ENCODE measurements around the gene KCP. TPM values are rescaled to one million over a fixed set of nuclear protein-coding genes. Genes with fewer than 3 reads are reported as not detected.

Gene KCP
- total RNA-seq, 1 experiment from 2014 or later, result 0.50 TPM

- ChIA-PET CTCF (interaction anchor here (0.6 kb wide), 1 partner anchor 19 kb away, joined by 4 read pairs; no protein-coding TSS in a partner anchor), POLR2A (no interaction called here)
- Mint-ChIP-seq H3K4me1 (ENCODE audit: low read depth, unreplicated experiment) (no peaks in the 10 kb centered on the region), H3K36me3 (ENCODE audit: insufficient read depth, unreplicated experiment) (peaks cover 55% of the 10 kb centered on the region), H3K27ac (ENCODE audit: unreplicated experiment) (no peak overlapping the region), H3K27me3 (ENCODE audit: insufficient read depth, unreplicated experiment) (no peaks in the 10 kb centered on the region), H3K9me3 (ENCODE audit: unreplicated experiment) (no peaks in the 10 kb centered on the region), H3K4me3 (ENCODE audit: unreplicated experiment) (no peak overlapping the region)
- H3K9me3 ChIP-seq, result no peaks in the 10 kb centered on the region
- no peaks in the 10 kb centered on the region for H3K27me3 ChIP-seq (replicated peaks; ENCODE audit: control insufficient read depth, insufficient read depth, low read length)
- no peak for TF ChIP-seq CTCF (IDR thresholded peaks at IDR 0.05; ENCODE audit: insufficient read depth in 1 of 2, low read depth in 1 of 2, low read length in 1 of 2, severe bottlenecking in 1 of 2, unreplicated experiment in 1 of 2)
- H3K36me3 ChIP-seq (ENCODE audit: control insufficient read depth, insufficient read depth, low read length), result no peaks in the 10 kb centered on the region
- DNase-seq, result no peak
- no TSS peak for BruUV-seq (replicated peaks)
- intact Hi-C loops (cut with micrococcal nuclease; ENCODE audit: unreplicated experiment), result no loop called here
- H3K4me1 ChIP-seq, result no peaks in the 10 kb centered on the region
- no peak overlapping the region for H3K4me3 ChIP-seq (ENCODE audit: low read depth, low read length)
These were observed 66.4 kb downstream of the KCP start for GRCh38 chr7:128843938-128844621.

- intact Hi-C loops (cut with micrococcal nuclease; ENCODE audit: unreplicated experiment), result loop anchor here (1.0 kb wide), 1 partner anchor 37 kb away; no protein-coding TSS in a partner anchor
- H3K4me1 Mint-ChIP-seq (ENCODE audit: low read depth, unreplicated experiment), result no peaks in the 10 kb centered on the region
- no peak overlapping the region for H3K27ac Mint-ChIP-seq (ENCODE audit: unreplicated experiment)
- BruUV-seq (replicated peaks), result no TSS peak
- no peak overlapping the region for H3K4me3 Mint-ChIP-seq (ENCODE audit: unreplicated experiment)
- no peak for DNase-seq
- TF ChIP-seq CTCF (IDR thresholded peaks at IDR 0.05; ENCODE audit: insufficient read depth in 1 of 2, low read depth in 1 of 2, low read length in 1 of 2, severe bottlenecking in 1 of 2, unreplicated experiment in 1 of 2), result no peak
- no peaks in the 10 kb centered on the region for H3K4me1 ChIP-seq
- no peaks in the 10 kb centered on the region for H3K27me3 ChIP-seq (replicated peaks; ENCODE audit: control insufficient read depth, insufficient read depth, low read length)
- H3K9me3 Mint-ChIP-seq (ENCODE audit: unreplicated experiment), result no peaks in the 10 kb centered on the region
- ChIA-PET CTCF (interaction anchor here (0.6 to 1.0 kb wide), 2 partner anchors 10 to 37 kb away, joined by 3 to 4 read pairs; no protein-coding TSS in a partner anchor), POLR2A (no interaction called here)
- H3K9me3 ChIP-seq, result no peaks in the 10 kb centered on the region
- H3K36me3 Mint-ChIP-seq (ENCODE audit: insufficient read depth, unreplicated experiment), result peaks cover 55% of the 10 kb centered on the region
- H3K27me3 Mint-ChIP-seq (ENCODE audit: insufficient read depth, unreplicated experiment), result no peaks in the 10 kb centered on the region
- no peaks in the 10 kb centered on the region for H3K36me3 ChIP-seq (ENCODE audit: control insufficient read depth, insufficient read depth, low read length)
- H3K4me3 ChIP-seq (ENCODE audit: low read depth, low read length), result no peak overlapping the region
These were observed 67.6 kb downstream of the KCP start for GRCh38 chr7:128842674-128843641.

GRCh38 chr7:128841921-128842673 is 68.4 kb downstream of the KCP start:
- no peak overlapping the region for H3K4me3 ChIP-seq (ENCODE audit: low read depth, low read length)
- no peaks in the 10 kb centered on the region for H3K4me1 Mint-ChIP-seq (ENCODE audit: low read depth, unreplicated experiment)
- H3K4me1 ChIP-seq, result no peaks in the 10 kb centered on the region
- H3K9me3 ChIP-seq, result no peaks in the 10 kb centered on the region
- H3K9me3 Mint-ChIP-seq (ENCODE audit: unreplicated experiment), result no peaks in the 10 kb centered on the region
- H3K36me3 Mint-ChIP-seq (ENCODE audit: insufficient read depth, unreplicated experiment), result peaks cover 62% of the 10 kb centered on the region
- peak in 1 of 2 experiments; percentile 58 for DNase-seq
- peak; percentile 63 to 88 for TF ChIP-seq CTCF (IDR thresholded peaks at IDR 0.05; ENCODE audit: insufficient read depth in 1 of 2, low read depth in 1 of 2, low read length in 1 of 2, severe bottlenecking in 1 of 2, unreplicated experiment in 1 of 2)
- no peaks in the 10 kb centered on the region for H3K27me3 ChIP-seq (replicated peaks; ENCODE audit: control insufficient read depth, insufficient read depth, low read length)
- H3K4me3 Mint-ChIP-seq (ENCODE audit: unreplicated experiment), result no peak overlapping the region
- no peak overlapping the region for H3K27ac Mint-ChIP-seq (ENCODE audit: unreplicated experiment)
- BruUV-seq (replicated peaks), result no TSS peak
- POLR2A ChIA-PET, result no interaction called here
- no peaks in the 10 kb centered on the region for H3K36me3 ChIP-seq (ENCODE audit: control insufficient read depth, insufficient read depth, low read length)
- H3K27me3 Mint-ChIP-seq (ENCODE audit: insufficient read depth, unreplicated experiment), result no peaks in the 10 kb centered on the region
- intact Hi-C loops (cut with micrococcal nuclease; ENCODE audit: unreplicated experiment), result loop anchor here (1.0 kb wide), 1 partner anchor 38 kb away; no protein-coding TSS in a partner anchor
- CTCF ChIA-PET, result interaction anchor here (0.6 to 1.9 kb wide), 4 partner anchors 9 to 406 kb away, joined by 3 to 6 read pairs (median 4); no protein-coding TSS in a partner anchor

Data from Caco-2 (cell line).